ENCODE results near the gene METTL27.

DNA sequence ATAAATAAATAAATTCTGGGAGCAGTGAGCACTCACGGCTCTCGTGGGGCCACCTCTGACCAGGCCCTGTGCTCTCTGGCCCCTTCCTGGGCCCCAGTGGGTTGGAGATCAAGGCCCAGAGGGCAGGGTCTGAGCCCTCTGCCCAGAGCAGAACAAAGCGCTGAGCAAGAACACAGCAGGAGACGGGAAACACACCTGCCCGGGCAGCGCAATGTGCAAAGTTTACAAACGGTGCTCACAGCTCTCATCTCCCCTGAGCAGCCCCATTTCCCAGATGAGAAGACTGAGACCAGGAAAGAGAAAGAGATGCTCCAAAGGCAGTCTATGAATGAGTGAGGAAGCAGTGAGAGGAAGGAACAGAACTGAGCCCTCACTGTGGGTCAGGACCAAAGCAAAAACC is 3.0 kb downstream of the METTL27 start:
- TF ChIP-seq, protein P1, sequence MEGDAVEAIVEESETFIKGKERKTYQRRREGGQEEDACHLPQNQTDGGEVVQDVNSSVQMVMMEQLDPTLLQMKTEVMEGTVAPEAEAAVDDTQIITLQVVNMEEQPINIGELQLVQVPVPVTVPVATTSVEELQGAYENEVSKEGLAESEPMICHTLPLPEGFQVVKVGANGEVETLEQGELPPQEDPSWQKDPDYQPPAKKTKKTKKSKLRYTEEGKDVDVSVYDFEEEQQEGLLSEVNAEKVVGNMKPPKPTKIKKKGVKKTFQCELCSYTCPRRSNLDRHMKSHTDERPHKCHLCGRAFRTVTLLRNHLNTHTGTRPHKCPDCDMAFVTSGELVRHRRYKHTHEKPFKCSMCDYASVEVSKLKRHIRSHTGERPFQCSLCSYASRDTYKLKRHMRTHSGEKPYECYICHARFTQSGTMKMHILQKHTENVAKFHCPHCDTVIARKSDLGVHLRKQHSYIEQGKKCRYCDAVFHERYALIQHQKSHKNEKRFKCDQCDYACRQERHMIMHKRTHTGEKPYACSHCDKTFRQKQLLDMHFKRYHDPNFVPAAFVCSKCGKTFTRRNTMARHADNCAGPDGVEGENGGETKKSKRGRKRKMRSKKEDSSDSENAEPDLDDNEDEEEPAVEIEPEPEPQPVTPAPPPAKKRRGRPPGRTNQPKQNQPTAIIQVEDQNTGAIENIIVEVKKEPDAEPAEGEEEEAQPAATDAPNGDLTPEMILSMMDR (IDR thresholded peaks at IDR 0.05; ENCODE audit: insufficient read depth, low read length, poor library complexity, severe bottlenecking): no peak
- TF ChIP-seq EZH2phosphoT487 (conservative IDR thresholded peaks at IDR 0.05; ENCODE audit: low read length): no peak

Measured in SU-DHL-6 (cell line).